HG03025 (cell line): ENCODE results near the gene CLN5.

Experiments
- ATAC-seq: cut with Tn5 transposase; IDR thresholded peaks from one replicate; pipeline ENCODE4 v1.9.1; 2021; ENCODE audit warnings: mild to moderate bottlenecking, moderate library complexity; ENCODE audit not compliant: unreplicated experiment, low FRiP score

Gene CLN5

GRCh38 chr13:77016251-77016812 lies 24.5 kb downstream of the CLN5 start:
- ATAC-seq, result no peak

DNA sequence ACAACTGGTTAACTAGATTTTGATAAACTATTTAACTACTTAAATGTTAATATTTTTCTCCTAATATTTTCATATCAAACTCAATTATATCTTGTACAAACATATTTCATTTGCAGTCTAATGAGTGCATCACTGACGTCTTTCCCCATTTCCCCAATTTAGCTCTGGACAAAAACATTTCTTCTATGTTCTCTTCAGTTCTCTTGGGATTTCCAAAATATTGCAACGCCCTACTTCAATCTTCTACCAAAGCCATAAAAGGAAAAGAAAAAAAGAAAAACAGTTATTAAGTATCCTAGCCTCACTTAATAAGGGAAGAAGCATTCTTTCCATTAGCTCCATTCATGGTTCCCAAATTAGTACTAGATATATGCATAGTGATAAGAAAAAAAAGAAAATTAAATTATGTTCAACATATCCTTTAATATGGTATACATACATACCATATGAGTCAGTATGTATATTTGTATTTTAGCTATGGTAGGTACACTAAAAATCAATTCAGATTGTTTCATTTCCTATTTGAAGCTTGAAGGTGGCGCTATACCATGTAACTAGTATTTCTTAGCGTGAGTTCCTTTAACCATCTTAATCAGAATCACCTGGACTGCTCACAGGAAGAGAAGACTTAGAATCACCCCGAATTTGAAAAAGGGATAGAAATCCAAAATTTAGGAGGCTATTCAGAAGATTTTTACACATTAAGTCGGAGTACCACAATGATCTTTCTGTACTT lies 25.2 kb downstream of the CLN5 start:
- ATAC-seq, result no peak

- ATAC-seq, result no peak
Observed at GRCh38 chr13:77019756-77020155, 27.9 kb downstream of the CLN5 start.

- no peak for ATAC-seq
Observed at GRCh38 chr13:77022341-77022740, 30.5 kb downstream of the CLN5 start.

DNA sequence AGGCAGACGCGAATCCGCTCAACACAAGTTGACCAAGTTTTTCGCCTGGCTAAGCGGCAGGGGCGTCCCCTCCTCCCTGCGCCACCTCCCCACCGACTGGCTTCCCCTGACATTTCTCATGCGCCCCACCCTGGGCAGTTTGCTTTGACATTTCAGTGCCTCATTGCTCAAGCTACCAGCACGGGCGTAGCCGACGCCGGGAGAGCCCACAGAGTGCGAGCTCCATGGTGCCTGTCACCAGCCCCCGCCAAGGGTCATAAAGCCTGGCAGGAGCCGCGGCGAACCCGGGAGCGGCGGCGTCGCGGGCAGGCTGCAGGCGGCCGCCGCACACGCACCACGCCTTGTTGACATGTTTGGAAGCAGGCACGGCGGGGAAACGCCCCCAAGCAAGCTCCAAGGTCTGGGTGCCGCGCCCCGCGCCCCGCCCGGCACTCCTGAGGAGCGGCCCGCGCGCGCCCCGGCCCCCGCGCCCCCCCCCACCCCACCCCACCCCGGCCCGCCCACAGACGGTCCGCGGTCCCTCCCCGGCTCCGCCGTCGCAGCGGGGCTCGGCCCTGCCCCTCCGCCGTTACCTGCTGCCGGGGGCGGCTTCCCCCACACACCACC lies 34.5 kb downstream of the CLN5 start:
- peak; percentile 46 for ATAC-seq

DNA sequence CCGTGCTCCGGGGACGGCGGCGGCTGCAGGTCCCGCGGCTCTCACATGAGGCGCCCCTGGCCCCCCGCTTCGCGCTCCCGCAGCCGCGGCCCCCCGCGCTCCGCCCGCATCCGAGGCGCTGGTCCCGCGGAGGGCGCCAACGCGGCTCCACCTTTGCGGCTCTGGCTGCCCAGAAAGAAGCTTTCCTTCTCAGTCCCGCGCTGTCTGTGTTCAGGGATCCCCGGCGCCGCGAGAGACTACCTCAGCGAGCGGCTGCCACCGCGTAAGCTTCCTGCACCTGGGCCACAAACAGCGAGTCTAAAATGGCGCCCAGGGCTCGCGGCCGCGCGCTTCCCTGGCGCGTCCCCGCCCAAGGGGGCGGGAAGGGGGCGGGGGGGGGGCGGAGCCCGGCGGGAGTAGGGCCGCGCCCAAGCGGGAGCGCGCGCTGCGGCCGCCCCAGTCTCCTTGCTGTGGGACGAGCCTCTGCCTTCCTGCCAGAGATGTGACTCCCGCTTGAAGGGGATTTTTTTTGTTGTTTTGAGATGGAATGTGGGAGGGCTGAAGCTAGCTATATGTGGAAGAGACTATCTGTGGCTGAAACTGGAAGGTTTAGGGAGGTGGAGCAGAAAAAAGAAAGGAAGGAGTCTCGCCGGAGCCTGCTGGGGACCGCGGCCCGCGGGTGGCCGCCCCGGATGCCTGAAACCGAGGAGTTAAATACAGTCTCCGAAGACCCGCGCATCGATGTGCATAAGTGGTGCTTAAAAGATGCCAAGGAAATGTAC lies 35.2 kb downstream of the CLN5 start, which contains the start of gene FBXL3:
Gene FBXL3 (minus strand): TSS at position 299 of the 761 bp plus-strand sequence. CDS start 5,299 bp downstream, outside the sequence.
- peak; percentile 44 for ATAC-seq

GRCh38 chr13:77028202-77028601 lies 36.3 kb downstream of the CLN5 start:
- no peak for ATAC-seq

- ATAC-seq, result no peak
Observed at GRCh38 chr13:77029436-77029835, 37.6 kb downstream of the CLN5 start.

- ATAC-seq, result no peak
Observed at GRCh38 chr13:77031656-77032243, 39.9 kb downstream of the CLN5 start.

DNA sequence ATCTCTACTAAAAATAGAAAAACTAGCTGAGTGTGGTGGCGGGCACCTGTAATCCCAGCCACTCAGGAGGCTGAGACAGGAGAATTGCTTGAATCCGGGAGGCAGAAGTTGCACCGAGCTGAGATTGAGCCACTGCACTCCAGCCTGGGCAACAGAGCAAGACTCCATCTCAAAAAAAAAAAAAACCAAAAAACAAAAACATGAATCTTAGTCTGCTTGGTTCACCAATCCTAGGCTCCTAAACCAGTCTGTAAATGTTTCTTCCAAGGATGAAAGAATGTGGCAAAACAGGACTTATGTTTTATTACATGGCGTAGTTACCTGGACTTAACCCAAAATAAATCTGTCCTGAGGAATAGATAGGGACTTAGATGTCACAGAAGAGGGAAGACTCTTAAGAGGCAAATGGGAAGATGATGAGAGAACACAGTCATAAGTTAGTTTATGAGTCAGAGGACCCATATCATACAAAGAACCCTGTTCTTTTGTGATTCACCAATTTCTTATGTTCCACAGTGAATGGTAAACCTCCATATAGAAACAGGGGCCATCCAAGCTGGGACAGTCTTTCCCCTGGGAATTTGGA lies 41.9 kb downstream of the CLN5 start:
- no peak for ATAC-seq

DNA sequence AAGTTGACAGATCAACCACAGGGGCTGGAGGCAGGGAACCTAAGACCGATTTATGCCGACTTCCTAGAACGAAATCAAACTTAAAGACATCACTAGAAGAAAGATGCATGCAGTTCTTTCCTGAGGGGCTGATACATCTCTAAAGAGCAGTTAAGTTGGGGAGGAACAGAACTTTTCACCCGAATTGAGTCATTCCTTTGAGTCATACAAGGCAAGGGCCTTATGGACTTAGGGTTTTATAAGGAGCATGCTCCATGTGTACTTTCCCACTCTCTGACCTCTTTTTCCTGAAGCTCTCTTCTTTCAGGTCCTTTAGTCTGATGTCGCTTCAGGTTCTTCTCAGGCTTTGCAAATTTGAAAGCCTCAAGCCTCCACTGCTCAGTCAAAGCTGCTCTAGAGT lies 43.0 kb downstream of the CLN5 start:
- ATAC-seq, result no peak

DNA sequence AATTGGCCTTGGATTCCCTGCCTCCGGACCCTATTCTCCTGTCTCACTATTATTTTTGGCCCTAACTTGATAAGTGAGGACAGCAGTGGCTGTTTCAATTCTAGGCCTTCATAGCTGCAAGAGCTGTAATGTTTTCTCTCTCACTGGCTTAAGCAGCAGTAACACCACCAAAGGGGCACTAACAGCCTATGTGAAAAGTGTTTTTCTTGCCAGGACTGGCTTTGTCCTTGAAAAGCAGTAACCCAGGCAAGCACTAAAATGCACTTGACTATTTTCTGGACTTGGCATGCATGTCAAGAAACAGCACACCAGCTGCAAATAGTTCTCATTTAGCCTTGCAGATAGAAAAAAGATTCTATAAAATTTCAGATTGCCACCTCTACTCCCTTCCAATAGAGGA lies 44.4 kb downstream of the CLN5 start:
- ATAC-seq, result no peak

DNA sequence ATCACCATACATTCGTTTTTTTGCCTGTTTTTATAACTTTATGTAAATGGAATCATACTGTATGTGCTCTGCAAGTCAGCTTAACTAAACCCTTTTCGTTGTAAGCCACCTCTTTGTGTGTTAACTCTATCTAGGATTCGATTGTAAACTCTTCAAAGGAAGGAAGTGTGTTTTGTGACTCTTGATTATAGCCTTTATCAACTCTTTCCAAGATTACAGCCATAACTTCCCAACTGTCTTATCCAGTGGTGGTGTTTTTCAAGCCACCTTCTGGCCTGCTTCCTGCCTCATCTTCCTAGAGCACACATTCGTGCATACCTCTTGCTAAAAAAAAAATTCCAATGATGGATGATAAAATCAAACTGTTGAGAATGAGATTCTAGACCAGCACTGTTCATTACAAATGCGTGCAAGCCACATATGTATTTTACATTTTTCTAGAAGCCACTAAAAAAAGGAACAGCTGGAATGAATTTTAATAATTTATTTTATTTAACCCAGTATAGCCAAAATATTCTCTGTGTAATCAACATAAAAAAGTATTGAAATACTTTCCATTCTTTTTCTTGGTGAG lies 47.1 kb downstream of the CLN5 start:
- no peak for ATAC-seq

DNA sequence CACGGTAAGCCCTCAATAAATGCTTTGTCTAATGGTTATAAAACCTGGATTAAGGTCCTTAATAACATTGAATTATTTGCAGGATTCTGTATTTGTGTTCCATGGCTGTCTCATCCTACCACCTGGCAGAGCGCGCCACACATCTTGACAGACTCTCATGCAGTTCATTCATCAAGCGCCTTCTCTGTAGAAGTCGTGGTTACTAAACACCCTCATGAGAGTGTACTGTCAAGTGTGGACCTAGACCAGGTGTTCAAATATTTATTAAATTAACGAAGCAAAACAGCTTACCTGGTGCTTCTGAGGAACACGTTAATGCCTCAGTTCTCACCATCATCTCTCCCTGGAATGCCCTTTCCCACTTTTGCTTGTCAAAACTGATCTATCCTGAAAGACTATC lies 48.2 kb downstream of the CLN5 start:
- ATAC-seq, result no peak

- no peak for ATAC-seq
Observed at GRCh38 chr13:77040835-77041234, 49.0 kb downstream of the CLN5 start.

DNA sequence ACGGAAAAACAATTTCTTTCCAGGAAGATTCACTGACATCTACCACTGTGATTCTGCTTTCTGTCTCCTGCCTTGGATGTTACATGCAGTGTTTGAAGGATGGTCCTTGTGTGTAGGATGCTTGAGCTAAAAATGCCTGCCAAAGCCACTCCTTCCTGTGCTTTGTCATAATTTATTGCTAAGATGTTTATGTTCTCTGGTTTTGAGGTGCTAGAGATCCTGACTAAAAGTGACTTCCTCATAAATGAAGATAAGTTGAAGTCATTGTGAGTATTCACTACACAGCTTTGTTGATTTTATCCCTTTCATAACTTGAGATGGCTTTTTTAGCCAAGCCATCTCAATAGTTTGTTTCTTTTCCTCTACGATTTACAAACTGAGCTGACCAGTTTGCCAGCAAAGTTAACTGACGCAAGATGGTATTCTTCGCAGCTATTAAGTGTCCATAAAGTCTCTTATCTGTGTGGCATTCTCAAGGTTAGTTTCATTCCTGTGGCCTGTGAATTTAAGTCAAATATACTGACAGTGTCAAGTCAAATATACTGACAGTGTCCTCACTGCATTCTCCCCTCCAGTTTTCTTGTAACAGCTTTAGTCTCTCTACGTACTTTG lies 50.8 kb downstream of the CLN5 start:
- ATAC-seq, result no peak

GRCh38 chr13:77047649-77048343 lies 55.9 kb downstream of the CLN5 start:
- ATAC-seq, result no peak

GRCh38 chr13:77048681-77049080 lies 56.8 kb downstream of the CLN5 start:
- no peak for ATAC-seq

GRCh38 chr13:77053192-77053591 lies 61.3 kb downstream of the CLN5 start:
- ATAC-seq, result no peak
